GM06990 (cell line): ENCODE results near the gene MIPEP.

Experiments used
- DNase-seq: peaks from one replicate; pipeline ENCODE4 v3.0.0-alpha.2; 2011; ENCODE audit not compliant: insufficient read length; ENCODE audit errors: extremely low read depth
- H3K27me3 ChIP-seq: replicated peaks from 2 replicates; pipeline ENCODE4 v1.6.0; 2011; ENCODE audit warnings: low read length; ENCODE audit not compliant: control insufficient read depth, insufficient read depth
- H3K36me3 ChIP-seq: 2 replicates; pipeline ENCODE4 v1.5.1; 2011; ENCODE audit warnings: low read length; ENCODE audit not compliant: control insufficient read depth, insufficient read depth
- H3K4me3 ChIP-seq: replicated peaks from 2 replicates; pipeline ENCODE4 v1.5.1; 2011; ENCODE audit warnings: low read depth, mild to moderate bottlenecking, control low read depth, low read length
- TF ChIP-seq, protein P1 (sequence below): IDR thresholded peaks from 2 replicates; pipeline ENCODE4 v1.5.1; 2011; ENCODE audit warnings: low read length, control low read depth, mild to moderate bottlenecking, inconsistent platforms; ENCODE audit not compliant: insufficient read depth, poor library complexity, severe bottlenecking

The MIPEP gene

GRCh38 chr13:23786607-23787006 is 102.6 kb downstream of the MIPEP start:
- H3K4me3 ChIP-seq, result no peak overlapping the region
- DNase-seq, result no peak
- no peaks in the 10 kb centered on the region for H3K27me3 ChIP-seq
- H3K36me3 ChIP-seq, result no peaks in the 10 kb centered on the region
- TF ChIP-seq, protein P1, sequence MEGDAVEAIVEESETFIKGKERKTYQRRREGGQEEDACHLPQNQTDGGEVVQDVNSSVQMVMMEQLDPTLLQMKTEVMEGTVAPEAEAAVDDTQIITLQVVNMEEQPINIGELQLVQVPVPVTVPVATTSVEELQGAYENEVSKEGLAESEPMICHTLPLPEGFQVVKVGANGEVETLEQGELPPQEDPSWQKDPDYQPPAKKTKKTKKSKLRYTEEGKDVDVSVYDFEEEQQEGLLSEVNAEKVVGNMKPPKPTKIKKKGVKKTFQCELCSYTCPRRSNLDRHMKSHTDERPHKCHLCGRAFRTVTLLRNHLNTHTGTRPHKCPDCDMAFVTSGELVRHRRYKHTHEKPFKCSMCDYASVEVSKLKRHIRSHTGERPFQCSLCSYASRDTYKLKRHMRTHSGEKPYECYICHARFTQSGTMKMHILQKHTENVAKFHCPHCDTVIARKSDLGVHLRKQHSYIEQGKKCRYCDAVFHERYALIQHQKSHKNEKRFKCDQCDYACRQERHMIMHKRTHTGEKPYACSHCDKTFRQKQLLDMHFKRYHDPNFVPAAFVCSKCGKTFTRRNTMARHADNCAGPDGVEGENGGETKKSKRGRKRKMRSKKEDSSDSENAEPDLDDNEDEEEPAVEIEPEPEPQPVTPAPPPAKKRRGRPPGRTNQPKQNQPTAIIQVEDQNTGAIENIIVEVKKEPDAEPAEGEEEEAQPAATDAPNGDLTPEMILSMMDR, result no peak

DNA sequence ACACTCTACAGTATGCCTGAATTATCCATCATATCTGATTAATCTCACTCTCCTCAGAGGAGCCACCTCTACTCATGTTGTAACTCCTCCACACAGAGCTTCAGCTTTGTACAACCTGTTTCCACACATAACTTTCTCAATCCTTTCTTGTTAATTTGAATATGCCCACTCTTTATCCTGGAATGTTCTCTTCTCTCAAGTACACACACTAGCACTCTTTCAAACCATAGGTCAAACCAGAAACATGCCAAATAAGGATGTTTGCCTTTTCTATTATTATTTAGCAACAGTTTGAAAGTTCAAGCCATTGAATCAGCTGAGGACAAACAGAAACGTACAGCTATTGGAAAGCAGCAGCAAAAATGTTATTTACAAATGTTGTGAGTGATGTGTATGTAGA is 110.3 kb downstream of the MIPEP start:
- Histone ChIP-seq H3K36me3 (no peaks in the 10 kb centered on the region), H3K27me3 (no peaks in the 10 kb centered on the region), H3K4me3 (no peak overlapping the region)
- no peak for DNase-seq
- TF ChIP-seq, protein P1, result no peak

- TF ChIP-seq, protein P1, result peak; percentile 40
Observed at GRCh38 chr13:23778002-23778652, 111.1 kb downstream of the MIPEP start.

DNA sequence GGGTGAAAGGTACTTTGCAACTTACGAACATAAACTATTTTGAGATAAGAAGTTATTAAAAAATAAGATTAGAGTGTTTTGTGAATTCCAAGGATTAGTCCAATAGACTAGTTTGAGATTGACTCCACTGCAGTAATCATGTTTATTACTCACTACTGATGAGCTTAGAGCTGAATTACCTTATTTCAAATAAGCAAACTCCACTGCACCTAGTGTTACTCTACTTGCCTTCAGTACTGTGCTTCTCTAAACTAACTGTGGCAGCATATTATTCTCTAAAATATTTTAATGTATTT is 111.7 kb downstream of the MIPEP start:
- Histone ChIP-seq H3K36me3 (no peaks in the 10 kb centered on the region), H3K4me3 (no peak overlapping the region), H3K27me3 (no peaks in the 10 kb centered on the region)
- TF ChIP-seq, protein P1, result no peak
- DNase-seq, result no peak

More at GRCh38 chr13:23778002-23778652, 111.1 kb downstream of the MIPEP start:
- DNase-seq, result no peak
- H3K4me3 ChIP-seq, result no peak overlapping the region
- H3K36me3 ChIP-seq, result no peaks in the 10 kb centered on the region
- H3K27me3 ChIP-seq, result no peaks in the 10 kb centered on the region

GRCh38 chr13:23776698-23777574 is 112.3 kb downstream of the MIPEP start:
- TF ChIP-seq, protein P1, result no peak
- Histone ChIP-seq H3K27me3 (no peaks in the 10 kb centered on the region), H3K4me3 (no peak overlapping the region), H3K36me3 (no peaks in the 10 kb centered on the region)
- DNase-seq, result no peak
